Measurements from ENCODE around the gene MIDN. TPM values are rescaled to one million over a fixed set of nuclear protein-coding genes. Genes with fewer than 3 reads are reported as not detected.

The MIDN gene
- total RNA-seq, 1 donor from 2014 or later = 68.3 TPM

- no peak for DNase-seq (ENCODE audit: low spot score)
- no peaks in the 10 kb centered on the region for H3K9me3 Mint-ChIP-seq (ENCODE audit: low read depth)
- peaks cover 8% of the 10 kb centered on the region for H3K4me1 Mint-ChIP-seq (ENCODE audit: low read depth)
- peaks cover 3% of the 10 kb centered on the region for H3K36me3 Mint-ChIP-seq (ENCODE audit: low read depth)
- H3K27me3 Mint-ChIP-seq (ENCODE audit: low read depth) = no peaks in the 10 kb centered on the region
- TF ChIP-seq, protein P1, sequence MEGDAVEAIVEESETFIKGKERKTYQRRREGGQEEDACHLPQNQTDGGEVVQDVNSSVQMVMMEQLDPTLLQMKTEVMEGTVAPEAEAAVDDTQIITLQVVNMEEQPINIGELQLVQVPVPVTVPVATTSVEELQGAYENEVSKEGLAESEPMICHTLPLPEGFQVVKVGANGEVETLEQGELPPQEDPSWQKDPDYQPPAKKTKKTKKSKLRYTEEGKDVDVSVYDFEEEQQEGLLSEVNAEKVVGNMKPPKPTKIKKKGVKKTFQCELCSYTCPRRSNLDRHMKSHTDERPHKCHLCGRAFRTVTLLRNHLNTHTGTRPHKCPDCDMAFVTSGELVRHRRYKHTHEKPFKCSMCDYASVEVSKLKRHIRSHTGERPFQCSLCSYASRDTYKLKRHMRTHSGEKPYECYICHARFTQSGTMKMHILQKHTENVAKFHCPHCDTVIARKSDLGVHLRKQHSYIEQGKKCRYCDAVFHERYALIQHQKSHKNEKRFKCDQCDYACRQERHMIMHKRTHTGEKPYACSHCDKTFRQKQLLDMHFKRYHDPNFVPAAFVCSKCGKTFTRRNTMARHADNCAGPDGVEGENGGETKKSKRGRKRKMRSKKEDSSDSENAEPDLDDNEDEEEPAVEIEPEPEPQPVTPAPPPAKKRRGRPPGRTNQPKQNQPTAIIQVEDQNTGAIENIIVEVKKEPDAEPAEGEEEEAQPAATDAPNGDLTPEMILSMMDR (IDR thresholded peaks at IDR 0.05) = no peak
- H3K4me3 Mint-ChIP-seq (ENCODE audit: unreplicated experiment) = no peak overlapping the region
- no peak overlapping the region for H3K27ac Mint-ChIP-seq (ENCODE audit: unreplicated experiment)
Measured at GRCh38 chr19:1229924-1230782, 18.2 kb upstream of the MIDN start.

- Mint-ChIP-seq H3K27ac (ENCODE audit: unreplicated experiment) (no peak overlapping the region), H3K36me3 (ENCODE audit: low read depth) (peaks cover 3% of the 10 kb centered on the region), H3K4me3 (ENCODE audit: unreplicated experiment) (no peak overlapping the region), H3K4me1 (ENCODE audit: low read depth) (peaks cover 8% of the 10 kb centered on the region), H3K9me3 (ENCODE audit: low read depth) (no peaks in the 10 kb centered on the region), H3K27me3 (ENCODE audit: low read depth) (no peaks in the 10 kb centered on the region)
- TF ChIP-seq, protein P1 (IDR thresholded peaks at IDR 0.05) = no peak
- DNase-seq (ENCODE audit: low spot score) = no peak
Measured at GRCh38 chr19:1230783-1231489, 17.4 kb upstream of the MIDN start.

DNA sequence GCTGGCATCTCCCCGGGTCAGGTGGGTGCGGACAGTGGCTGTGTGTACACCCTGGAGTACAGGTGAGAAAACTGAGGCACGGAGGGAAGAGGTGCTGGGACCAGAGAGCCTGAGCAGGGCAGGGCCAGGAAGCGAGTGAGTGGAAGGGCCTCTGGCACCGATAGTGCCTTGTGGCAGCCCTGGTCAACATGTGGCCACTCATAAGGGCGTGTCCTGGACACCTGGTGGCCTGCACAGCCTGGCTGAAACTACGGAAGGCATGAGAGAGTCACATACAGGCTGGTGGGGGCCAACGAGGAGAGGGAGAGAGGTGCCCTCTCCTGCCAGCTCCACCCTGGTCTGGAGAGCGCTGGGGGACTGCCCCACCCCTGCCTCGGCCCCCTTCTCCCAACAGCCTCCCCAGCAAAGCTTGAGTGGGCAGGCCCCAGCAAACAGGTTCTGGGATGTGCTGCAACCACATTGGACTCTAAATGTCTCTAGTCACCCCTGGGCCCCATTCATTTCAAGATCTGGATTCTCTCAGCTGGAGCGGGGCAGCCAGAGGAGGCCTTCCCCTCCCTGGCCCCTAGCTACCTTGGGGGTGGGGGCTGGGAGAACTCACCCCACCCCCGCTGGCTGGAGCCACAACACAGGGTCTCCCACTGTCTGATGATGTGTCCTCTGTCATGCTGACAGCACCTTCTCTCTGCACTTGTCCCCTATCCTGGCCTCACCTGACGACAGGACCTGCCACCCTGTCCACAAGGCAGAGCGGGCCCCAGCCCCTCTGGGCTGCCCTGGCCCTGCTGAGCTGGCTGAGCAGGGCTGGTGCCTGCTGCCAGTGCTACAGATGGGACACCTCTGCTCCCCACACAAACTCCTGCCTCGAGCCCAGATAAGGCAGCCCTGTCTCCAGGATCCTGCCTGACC lies 16.4 kb upstream of the MIDN start:
- Mint-ChIP-seq H3K36me3 (ENCODE audit: low read depth) (peaks cover 3% of the 10 kb centered on the region), H3K4me1 (ENCODE audit: low read depth) (peaks cover 8% of the 10 kb centered on the region), H3K9me3 (ENCODE audit: low read depth) (no peaks in the 10 kb centered on the region), H3K27me3 (ENCODE audit: low read depth) (no peaks in the 10 kb centered on the region), H3K27ac (ENCODE audit: unreplicated experiment) (peak overlapping the region; percentile 23), H3K4me3 (ENCODE audit: unreplicated experiment) (no peak overlapping the region)
- TF ChIP-seq, protein P1 (IDR thresholded peaks at IDR 0.05) = no peak
- DNase-seq (ENCODE audit: low spot score) = no peak

GRCh38 chr19:1232652-1233072 lies 15.7 kb upstream of the MIDN start:
- peaks cover 8% of the 10 kb centered on the region for H3K4me1 Mint-ChIP-seq (ENCODE audit: low read depth)
- H3K27me3 Mint-ChIP-seq (ENCODE audit: low read depth) = no peaks in the 10 kb centered on the region
- peaks cover 3% of the 10 kb centered on the region for H3K36me3 Mint-ChIP-seq (ENCODE audit: low read depth)
- no peak overlapping the region for H3K27ac Mint-ChIP-seq (ENCODE audit: unreplicated experiment)
- no peak overlapping the region for H3K4me3 Mint-ChIP-seq (ENCODE audit: unreplicated experiment)
- DNase-seq (ENCODE audit: low spot score) = no peak
- H3K9me3 Mint-ChIP-seq (ENCODE audit: low read depth) = no peaks in the 10 kb centered on the region
- TF ChIP-seq, protein P1 (IDR thresholded peaks at IDR 0.05) = no peak
